ENCODE results near the gene CASZ1. TPM values are rescaled to one million over a fixed set of nuclear protein-coding genes. Genes with fewer than 3 reads are reported as not detected.

Gene CASZ1
- polyA plus RNA-seq, 3 donors, result 0.30 to 3.7 (median 0.50) TPM

DNA sequence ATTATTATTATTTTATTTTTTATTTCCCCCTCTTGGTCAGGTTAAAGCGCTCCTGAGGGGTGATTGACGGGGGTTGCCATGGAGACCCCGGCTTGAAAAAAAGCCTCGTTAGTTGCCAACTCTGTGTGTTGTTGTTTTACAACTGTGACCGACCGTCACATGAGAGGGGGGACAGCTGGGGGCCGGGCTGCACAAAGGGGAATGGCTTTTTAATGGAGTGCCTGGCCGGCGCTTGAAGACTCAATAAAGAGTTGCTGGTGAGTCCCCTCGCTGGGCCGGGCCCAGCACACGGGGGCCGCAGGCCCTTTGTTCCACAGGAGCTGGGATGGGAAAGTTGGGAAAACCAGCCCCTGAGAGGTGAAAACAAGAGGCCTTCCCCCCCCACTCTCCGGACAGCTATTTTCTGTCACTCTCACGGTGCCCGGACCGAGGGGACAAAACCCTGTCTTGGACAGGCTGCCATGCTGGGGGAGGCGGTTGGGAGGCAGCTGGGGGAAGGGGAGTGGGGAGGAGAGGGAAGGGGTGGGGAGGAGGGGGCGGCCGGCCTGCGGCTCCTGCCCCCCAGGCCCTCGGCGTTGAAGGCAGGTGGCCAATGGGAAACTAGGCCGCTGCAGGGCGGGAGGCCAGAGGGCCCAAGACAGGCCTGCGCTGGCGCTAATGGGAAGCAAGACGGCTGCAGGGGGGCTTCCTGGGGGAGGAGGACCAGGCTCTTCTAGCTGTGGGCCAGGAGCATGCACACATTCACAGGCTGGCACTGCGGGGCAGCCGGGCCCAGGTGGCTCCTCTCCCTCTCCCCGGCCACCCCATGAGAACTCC is 67.6 kb downstream of the CASZ1 start:
- no peaks in the 10 kb centered on the region for H3K9me3 ChIP-seq (replicated peaks in 1 of 2; ENCODE audit: control insufficient read depth in 1 of 2, insufficient read depth in 1 of 2, low read length in 2 of 2)
- H3K27ac Mint-ChIP-seq, result no peak overlapping the region
- TF ChIP-seq, protein P1, sequence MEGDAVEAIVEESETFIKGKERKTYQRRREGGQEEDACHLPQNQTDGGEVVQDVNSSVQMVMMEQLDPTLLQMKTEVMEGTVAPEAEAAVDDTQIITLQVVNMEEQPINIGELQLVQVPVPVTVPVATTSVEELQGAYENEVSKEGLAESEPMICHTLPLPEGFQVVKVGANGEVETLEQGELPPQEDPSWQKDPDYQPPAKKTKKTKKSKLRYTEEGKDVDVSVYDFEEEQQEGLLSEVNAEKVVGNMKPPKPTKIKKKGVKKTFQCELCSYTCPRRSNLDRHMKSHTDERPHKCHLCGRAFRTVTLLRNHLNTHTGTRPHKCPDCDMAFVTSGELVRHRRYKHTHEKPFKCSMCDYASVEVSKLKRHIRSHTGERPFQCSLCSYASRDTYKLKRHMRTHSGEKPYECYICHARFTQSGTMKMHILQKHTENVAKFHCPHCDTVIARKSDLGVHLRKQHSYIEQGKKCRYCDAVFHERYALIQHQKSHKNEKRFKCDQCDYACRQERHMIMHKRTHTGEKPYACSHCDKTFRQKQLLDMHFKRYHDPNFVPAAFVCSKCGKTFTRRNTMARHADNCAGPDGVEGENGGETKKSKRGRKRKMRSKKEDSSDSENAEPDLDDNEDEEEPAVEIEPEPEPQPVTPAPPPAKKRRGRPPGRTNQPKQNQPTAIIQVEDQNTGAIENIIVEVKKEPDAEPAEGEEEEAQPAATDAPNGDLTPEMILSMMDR (IDR thresholded peaks at IDR 0.05), result no peak
- no peaks in the 10 kb centered on the region for H3K36me3 Mint-ChIP-seq
- no peak overlapping the region for H3K9ac ChIP-seq (ENCODE audit: insufficient read depth, low read length, poor library complexity, severe bottlenecking)
- no peak overlapping the region for H3K4me3 Mint-ChIP-seq
- H3K9me3 Mint-ChIP-seq, result no peaks in the 10 kb centered on the region
- H3K4me1 Mint-ChIP-seq, result no peaks in the 10 kb centered on the region
- H3K36me3 ChIP-seq (replicated peaks in 1 of 2; ENCODE audit: control insufficient read depth in 1 of 2, insufficient read depth in 2 of 2, low read length in 2 of 2), result no peaks in the 10 kb centered on the region
- H3K27me3 ChIP-seq (ENCODE audit: control insufficient read depth in 2 of 2, insufficient read depth in 2 of 2, low read length in 2 of 2), result no peaks in the 10 kb centered on the region
- intact Hi-C loops (cut with micrococcal nuclease), result no loop called here
- H3K27me3 Mint-ChIP-seq (ENCODE audit: low read depth in 3 of 3), result peaks cover 1 to 7% (median 2%) of the 10 kb centered on the region in 3 donors
- H3K27ac ChIP-seq (ENCODE audit: low read depth in 1 of 2, low read length in 2 of 2), result no peak overlapping the region
- no peaks in the 10 kb centered on the region for H3K79me2 ChIP-seq (ENCODE audit: insufficient read depth, low read length)
- H3K4me2 ChIP-seq (replicated peaks; ENCODE audit: extremely low read depth, low read length, poor library complexity, severe bottlenecking), result no peak overlapping the region
- DNase-seq, result no peak
- H4K20me1 ChIP-seq (ENCODE audit: insufficient read depth, low read length), result no peaks in the 10 kb centered on the region
- no peak overlapping the region for H2AFZ ChIP-seq (ENCODE audit: insufficient read depth, low read depth, low read length, poor library complexity, severe bottlenecking)
- 93% methylated on average over 18 of the region's 31 CpGs for WGBS (ENCODE audit: insufficient coverage)
- no peak overlapping the region for H3K4me3 ChIP-seq (replicated peaks in 1 of 3; ENCODE audit: low read depth in 2 of 3, low read length in 3 of 3)
- H3K4me1 ChIP-seq (ENCODE audit: control insufficient read depth in 1 of 2, insufficient read depth in 2 of 2, low read length in 2 of 2), result no peaks in the 10 kb centered on the region

DNA sequence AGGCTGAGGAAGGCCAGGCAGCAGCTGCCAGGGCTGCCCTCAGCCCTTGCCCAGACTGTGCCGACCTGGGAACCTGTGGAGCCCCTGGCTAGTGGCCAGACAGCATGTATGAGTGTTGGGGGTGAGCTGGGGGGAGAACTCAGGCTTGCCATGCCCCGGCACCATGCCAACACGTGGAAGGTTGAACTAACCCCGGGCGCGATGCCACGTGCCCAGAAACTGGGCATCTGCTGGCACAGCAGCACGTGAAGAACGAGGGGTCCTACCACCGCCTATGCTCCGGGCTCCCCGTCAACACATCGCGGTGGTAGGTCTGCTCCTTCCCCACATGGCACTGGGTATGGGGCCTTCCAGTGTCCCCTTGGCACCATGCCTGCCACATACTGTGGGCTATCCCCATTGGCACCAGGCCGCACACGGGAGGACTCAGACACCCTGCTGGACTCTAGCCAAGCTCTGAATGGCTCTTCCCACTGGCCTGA is 68.7 kb downstream of the CASZ1 start:
- TF ChIP-seq, protein P1 (IDR thresholded peaks at IDR 0.05), result no peak
- H3K27ac ChIP-seq (ENCODE audit: low read depth in 1 of 2, low read length in 2 of 2), result no peak overlapping the region
- no peaks in the 10 kb centered on the region for H3K36me3 Mint-ChIP-seq
- H3K4me3 ChIP-seq (replicated peaks in 1 of 3; ENCODE audit: low read depth in 2 of 3, low read length in 3 of 3), result no peak overlapping the region
- intact Hi-C loops (cut with micrococcal nuclease), result no loop called here
- no peak overlapping the region for H3K9ac ChIP-seq (ENCODE audit: insufficient read depth, low read length, poor library complexity, severe bottlenecking)
- no peaks in the 10 kb centered on the region for H3K4me1 ChIP-seq (ENCODE audit: control insufficient read depth in 1 of 2, insufficient read depth in 2 of 2, low read length in 2 of 2)
- H4K20me1 ChIP-seq (ENCODE audit: insufficient read depth, low read length), result no peaks in the 10 kb centered on the region
- no peaks in the 10 kb centered on the region for H3K36me3 ChIP-seq (replicated peaks in 1 of 2; ENCODE audit: control insufficient read depth in 1 of 2, insufficient read depth in 2 of 2, low read length in 2 of 2)
- peaks cover 1 to 7% (median 2%) of the 10 kb centered on the region in 3 donors for H3K27me3 Mint-ChIP-seq (ENCODE audit: low read depth in 3 of 3)
- no peak overlapping the region for H3K4me3 Mint-ChIP-seq
- WGBS (ENCODE audit: insufficient coverage), result 96% methylated on average over 15 of the region's 16 CpGs
- no peaks in the 10 kb centered on the region for H3K9me3 ChIP-seq (replicated peaks in 1 of 2; ENCODE audit: control insufficient read depth in 1 of 2, insufficient read depth in 1 of 2, low read length in 2 of 2)
- H2AFZ ChIP-seq (ENCODE audit: insufficient read depth, low read depth, low read length, poor library complexity, severe bottlenecking), result no peak overlapping the region
- no peaks in the 10 kb centered on the region for H3K9me3 Mint-ChIP-seq
- H3K4me1 Mint-ChIP-seq, result no peaks in the 10 kb centered on the region
- no peak overlapping the region for H3K4me2 ChIP-seq (replicated peaks; ENCODE audit: extremely low read depth, low read length, poor library complexity, severe bottlenecking)
- no peaks in the 10 kb centered on the region for H3K79me2 ChIP-seq (ENCODE audit: insufficient read depth, low read length)
- DNase-seq, result no peak
- no peaks in the 10 kb centered on the region for H3K27me3 ChIP-seq (ENCODE audit: control insufficient read depth in 2 of 2, insufficient read depth in 2 of 2, low read length in 2 of 2)
- H3K27ac Mint-ChIP-seq, result no peak overlapping the region

Data from CD14-positive monocyte (primary cell).